GM19397 (cell line): ENCODE results near the gene SF3A1.
A peak's percentile ranks its signal among the peaks of the same experiment; 100 is the strongest.
"Not testable (repeated sequence)": the region's sequence is repeated elsewhere in the genome, so short reads cannot be mapped to it uniquely, and the experiment has no call there.

ENCODE experiments used
- ATAC-seq: cut with Tn5 transposase; IDR thresholded peaks from one replicate; pipeline ENCODE4 v1.9.1; 2021; ENCODE audit warnings: mild to moderate bottlenecking, moderate library complexity; ENCODE audit not compliant: unreplicated experiment

Gene SF3A1

DNA sequence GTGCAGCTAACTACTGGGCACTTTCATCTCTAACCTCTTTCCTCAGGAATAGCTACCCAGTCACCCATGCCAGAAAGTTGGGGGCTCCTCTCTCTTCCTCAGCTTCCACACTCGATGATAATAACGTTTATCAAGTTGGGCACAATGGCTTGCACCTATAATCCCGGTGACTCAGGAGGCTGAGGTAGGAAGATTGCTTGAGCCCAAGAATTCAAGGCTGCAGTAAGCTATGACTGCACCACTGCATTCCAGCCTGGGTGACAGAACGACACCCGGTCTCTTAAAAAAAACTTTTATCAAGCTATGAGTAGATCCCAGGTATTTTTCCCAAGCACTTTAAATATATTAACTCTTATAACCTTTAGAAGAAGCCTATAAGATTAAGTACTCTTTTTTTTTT is 2.0 kb downstream of the SF3A1 start:
- no peak for ATAC-seq

DNA sequence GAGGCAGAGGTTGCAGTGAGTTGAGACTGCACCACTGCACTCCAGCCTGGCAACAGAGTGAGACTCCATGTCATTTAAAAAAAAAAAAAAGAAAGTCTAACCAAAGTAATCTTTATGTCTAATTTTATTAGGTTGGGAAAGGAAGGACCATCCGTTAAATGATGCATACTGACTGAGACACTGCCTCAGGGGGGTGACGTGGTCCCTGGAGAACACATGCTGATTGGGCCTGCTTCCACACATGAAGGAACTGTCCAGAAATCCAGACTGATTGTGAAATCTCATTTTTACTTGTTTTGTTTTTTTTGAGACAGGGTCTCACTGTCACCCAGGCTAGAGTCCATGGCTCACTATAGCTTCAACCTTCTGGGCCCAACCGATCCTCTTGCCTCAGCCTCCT is 5.5 kb downstream of the SF3A1 start:
- no peak for ATAC-seq

DNA sequence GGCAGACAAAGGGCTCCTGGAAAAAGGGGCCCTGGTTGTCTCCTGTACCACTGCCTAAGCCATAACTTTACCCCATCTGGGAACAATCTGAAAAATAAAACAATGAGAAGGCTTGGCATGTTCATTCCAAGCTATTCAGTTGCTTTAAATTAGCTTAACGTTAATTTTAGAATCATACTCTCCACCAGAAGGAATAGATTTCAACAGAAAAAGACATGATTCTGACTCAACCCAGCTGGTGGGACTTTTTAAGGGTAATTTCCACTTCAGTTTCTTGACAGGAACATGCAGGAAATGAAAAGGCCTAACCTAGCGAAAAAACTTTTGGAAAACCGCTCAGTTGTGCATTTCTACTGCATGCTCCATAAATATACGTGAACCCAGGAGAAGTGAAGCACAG is 7.9 kb downstream of the SF3A1 start:
- no peak for ATAC-seq

DNA sequence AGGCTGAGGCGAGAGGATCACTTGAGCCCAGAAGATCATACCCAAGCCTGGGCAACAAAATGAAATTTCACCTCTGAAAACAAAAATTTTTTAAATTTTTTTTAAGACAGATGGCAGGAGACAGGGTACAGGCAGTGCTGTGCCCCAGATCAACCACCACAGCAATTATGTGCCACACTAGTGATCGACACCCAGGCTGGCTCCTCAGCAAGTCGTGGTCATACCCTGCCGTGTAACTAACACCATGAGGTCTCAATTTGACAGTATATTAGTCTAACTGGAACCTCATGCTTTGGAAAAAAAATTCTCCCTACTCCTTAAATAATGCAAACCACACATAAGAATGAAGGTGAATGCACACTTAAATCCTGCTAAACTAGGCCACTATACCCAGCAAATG is 8.3 kb downstream of the SF3A1 start:
- no peak for ATAC-seq

DNA sequence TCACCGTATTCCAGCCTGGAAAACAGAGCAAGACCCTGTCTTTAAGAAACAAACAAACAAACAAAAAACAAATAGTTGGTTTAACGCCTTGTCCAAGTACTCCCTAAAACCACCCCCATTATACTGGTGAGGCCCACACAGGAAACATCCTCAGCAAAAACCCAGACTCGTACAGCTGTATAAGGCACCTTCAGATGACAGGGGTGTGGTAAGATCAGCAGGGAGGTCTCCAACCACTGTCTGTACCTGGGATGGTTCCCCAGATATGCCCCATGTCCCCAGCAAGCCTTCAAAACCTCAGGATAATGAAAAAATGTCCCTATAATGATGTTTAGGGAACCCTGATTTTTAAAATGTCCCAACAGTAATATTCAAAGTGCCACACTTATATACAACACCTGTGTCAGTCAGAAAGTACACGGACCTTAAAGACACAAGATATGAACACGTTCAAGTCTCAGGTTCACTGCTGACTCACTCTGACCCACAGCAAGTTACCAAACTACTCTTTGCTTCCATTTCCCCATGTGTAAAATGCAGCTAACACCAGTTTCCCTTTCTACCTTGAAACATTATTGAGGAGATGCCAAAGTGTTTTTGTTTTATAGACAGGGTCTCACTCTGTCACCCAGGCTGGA is 9.3 kb downstream of the SF3A1 start:
- ATAC-seq = no peak

DNA sequence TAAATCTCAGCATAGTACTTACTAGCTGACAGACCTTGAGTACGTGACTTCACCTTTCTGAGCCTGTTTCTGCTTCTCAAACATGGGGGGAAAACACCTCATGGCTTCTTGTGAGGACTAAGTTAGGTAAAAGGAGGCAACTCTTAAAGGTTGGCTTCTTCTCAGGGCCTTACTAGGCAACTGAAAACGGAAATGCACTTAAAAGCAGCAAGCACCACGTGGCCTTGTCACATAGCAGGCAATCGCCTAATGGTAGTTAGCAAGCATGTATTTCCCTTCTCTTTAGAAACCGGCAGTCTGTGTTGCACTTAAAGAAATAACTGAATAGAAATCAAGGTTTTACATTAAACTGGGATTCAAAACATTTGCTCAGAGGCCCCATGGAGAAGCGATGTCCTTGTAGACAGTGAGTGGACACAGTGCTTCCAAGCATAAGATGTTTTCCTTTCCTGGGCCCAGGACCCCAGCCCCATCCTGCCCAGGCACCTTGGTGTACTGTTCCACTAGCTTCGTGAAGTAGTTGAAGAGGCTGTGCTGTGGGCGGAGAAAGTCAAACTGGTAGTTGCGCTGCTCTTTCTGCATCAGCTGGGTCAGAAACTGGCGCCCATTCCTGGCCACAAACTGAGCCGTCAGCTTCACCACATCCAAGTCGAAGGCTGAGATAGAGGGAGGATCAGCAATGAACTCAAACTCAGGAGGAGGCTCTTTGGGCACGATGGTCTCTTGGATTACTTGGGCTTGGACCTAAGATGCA is 12.1 kb downstream of the SF3A1 start:
- ATAC-seq = no peak

DNA sequence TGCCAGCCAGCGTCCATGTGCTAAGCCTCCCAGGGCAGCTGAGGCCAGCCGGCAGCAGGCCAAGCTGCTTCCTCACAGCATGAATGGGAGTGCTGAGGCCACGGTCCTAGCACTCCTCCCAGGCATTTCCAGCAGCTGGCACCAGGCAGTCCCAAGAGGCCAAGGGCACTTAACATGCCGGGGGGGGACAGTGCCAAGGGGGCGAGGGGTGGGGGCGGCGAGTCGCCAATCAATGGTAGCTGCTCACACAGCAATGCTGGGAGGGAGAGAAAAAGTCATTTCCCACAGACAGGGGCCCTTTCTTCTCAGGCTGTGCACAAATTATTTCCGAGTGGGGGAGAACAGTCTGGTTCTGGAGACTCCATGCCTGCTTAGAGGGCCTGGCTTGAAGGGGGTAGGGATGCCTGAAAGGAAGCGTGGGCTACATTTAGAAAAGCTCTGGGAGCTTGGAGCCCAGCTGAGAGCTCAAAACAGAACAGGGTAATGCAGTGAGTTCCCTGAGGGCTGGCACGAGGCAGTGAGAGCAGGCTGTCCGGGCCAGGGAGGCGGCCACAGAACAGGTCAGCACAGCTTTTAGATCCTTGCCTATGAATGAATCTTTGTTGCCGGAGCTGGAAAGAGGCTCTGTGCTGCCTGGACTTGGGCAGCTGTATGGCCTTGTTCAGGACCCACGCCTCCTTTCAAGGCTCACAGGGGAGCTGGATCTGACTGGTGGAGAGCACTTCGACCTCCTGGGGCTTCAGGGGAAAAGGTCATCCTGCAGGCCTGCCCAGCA is 15.6 kb downstream of the SF3A1 start:
- no peak for ATAC-seq

DNA sequence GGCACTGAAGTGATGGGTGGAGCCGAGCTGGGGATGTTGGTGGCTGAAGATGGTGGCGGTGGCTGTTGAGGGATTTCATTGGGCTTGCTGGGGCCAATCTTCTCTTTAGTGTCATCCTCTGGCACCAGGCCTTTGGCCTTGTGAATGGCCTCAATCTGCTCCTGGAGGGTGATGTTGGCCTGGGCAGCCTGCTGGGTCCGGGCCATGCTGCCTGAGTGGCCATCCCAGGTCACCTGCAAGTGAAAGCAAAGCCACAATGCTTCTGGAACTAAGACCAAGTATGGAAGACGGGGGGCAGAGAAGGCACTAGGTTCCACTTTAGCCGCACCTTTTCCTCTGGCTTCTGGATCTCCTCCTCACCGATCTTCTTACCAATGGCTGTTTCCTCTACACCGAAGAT is 17.9 kb downstream of the SF3A1 start:
- ATAC-seq = no peak

DNA sequence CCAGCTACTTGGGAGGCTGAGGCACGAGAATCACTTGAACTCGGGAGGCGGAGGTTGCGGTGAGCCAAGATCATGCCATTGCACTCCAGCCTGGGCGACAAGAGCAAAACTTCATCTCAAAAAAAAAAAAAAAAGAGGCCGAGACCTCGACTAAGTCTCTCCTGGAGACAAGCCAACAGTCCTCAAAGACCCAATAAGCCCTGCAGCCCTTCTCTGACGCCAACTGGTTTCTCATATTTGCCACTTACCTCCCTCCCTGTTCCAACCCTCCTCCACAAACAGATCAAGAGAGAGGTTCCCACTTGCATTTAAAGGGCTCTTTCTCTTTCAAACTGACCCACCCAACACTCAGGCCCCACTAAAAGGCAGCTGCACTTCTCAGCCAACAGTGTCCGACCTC is 18.4 kb downstream of the SF3A1 start:
- not testable (repeated sequence) for ATAC-seq

DNA sequence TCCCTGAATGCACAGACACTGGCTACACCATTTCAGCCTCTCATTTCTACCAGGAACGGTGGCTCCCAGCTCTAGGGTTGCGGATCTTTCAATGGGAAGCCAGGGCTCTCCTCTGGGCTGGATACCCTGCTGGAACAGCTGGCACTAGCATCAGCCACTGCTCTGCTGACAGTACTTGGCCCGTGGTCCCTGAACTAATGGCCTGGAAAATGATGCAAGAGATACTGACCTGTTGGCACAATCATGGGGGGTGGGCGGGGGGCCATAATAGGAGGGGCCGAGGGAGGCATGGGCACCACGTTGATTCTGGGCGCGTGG is 19.3 kb downstream of the SF3A1 start:
- no peak for ATAC-seq

DNA sequence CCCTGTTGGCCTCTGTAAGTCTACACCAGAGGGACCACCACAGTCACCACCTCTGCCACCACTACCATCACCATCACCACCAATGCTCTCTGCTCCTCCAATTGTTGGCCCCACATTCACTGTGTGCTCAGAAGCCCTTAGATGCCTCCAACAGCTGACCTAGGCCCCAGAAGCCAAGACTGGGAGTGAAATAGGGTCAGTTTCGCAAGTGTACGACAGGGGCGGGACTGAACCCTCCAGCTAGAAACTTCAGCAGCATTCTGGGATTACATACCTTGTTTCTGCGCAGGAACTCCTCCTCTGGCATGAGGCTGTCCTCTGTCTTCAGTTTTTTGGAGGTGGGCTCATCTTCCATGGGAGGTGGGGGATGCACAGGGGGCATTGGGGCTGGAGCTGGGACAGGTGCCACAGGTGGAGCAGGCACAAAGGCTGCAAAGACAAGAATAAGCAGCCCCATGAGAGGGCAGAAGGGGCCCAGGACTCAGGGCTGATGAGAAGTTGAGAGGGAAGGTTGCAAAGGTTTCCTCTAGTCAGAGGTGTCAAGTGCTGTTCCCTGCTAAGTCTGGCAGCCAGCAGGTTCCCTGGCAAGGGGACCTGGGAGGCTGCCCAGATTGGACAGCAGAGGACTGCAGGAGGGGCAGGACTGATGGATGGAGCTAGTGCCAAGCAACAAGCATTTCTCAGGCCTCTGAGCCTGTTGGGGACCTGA is 19.8 kb downstream of the SF3A1 start:
- ATAC-seq = no peak

DNA sequence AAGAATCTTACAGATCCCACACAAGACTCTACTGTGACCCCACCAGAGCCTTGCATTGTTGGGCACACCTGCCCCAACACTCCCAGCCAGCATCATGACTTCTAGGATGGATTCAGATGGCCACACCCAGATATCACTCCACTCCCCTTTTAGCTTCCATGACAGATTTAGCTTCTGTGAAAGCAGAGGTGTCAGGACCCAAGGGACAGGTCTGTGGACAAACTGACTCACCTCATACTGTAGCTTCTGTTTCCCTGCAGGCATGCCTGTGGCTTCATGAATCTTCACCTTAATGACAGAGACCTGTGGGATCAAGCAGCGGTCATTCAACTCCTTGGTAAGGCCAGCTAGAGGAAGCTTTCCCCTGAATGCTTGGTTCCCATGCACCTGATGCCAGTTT is 21.5 kb downstream of the SF3A1 start:
- no peak for ATAC-seq

DNA sequence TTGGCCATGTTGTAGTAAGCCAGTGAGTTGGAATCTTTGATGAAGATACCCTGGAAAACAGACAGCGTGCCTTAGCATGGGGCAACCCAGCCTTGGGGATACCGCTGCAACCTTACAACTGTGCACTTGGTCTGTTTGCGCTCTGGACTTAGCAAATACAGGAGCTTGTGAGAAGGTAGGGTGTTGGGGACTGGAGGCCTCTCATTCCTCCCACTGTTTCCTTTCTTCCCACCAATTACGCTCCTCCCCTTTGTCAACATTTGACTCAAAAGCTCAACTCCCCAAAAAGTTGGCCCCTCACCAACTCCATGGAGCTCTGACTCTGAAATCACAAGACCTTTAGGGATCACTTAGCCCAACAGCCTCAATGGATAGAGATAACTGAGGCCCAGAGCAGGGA is 22.0 kb downstream of the SF3A1 start:
- ATAC-seq = no peak

DNA sequence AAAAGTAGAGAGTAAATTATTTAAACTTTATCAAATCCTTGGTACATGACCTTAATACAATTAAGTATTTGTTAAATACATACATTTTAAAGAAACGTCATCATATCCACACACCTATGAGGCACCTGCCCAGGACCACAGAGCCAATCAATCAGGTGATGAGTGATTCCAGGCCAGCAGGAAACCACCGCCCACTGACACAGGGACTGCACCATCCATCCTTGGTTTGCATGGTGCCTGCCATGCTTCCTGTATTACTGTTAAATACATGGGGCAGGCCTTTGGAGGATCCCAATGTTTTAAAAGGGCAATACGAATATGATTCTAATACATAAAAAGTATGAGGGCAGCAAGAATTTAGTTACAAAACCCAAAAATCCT is 23.0 kb downstream of the SF3A1 start:
- no peak for ATAC-seq

DNA sequence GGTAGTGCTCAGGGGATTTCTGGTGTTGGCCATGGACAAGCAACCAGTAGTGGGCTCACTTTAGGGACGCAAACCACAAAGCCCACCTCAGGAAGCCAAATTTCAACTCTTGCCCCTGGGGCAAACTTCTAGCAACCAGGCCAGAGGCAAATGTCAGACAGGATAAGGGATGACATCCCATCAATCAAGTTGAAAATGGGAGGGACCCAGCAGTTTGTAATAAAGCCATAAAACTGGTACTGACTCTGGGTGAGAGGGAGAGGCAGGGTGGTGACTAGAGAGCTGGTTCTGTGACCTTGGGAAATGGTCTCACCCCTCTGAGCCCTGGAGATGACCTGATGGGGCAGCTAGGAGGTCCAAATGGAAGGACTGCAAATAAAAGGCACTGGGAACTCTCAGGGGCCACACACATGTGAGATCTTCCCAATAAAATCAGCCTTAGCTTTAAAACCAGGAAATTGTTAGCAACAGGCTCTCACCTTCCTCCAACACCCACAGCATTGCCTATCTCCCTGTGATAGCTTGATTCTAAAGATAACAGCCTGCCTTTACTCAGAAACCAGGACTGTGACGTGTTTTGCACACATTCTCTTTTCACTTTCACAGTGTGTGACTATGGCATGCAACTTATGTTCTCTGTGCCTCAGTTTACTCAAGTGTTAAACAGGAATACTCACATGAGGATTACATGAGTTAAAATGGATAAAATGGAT is 23.5 kb downstream of the SF3A1 start:
- no peak for ATAC-seq

DNA sequence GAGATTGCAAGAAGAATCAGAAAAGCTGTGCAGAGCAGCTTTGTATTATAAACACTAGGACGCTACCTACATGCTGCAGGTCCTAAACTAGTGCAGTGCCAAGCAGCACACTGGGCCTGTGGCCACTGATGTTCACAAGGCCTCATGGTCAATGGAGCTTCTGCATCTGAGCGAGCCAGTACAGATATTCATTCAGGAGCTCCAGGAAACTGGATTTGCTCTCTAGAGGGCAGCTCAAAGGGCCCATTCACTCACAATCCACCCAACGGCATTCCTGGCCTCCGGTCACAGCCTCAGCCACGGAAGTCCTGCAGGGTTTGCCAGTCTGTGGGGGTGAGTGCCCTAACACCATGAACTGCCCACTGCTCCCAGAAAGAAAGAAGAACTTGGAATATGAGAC is 24.1 kb downstream of the SF3A1 start:
- ATAC-seq = no peak

DNA sequence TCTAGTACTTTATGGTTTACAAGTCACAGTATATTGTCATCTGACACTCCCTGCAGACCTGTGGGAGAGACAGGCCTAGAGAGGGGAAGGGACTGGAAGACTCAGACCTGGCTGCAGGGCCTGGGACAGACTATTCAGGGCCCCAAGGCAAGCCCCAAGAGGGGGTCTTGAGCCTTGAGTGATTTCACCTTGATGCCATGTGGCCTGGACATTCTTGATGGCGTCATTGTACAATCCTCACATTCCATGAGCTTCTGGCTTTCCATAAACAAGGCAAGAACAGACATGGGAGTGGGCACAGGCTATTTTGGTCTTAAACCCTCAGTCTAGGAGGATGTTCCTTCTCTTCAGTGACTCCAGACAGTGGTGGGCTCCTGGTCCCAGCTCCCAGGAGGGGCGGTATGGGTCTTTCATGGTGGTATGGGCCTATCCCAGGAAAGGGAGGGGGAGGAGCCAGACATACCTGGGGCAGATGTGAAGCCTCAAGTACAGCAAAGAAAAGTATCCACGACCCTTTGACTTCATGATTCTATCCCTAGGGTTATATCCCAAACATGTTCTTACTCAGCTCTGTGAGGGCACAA is 28.1 kb downstream of the SF3A1 start:
- ATAC-seq = no peak

DNA sequence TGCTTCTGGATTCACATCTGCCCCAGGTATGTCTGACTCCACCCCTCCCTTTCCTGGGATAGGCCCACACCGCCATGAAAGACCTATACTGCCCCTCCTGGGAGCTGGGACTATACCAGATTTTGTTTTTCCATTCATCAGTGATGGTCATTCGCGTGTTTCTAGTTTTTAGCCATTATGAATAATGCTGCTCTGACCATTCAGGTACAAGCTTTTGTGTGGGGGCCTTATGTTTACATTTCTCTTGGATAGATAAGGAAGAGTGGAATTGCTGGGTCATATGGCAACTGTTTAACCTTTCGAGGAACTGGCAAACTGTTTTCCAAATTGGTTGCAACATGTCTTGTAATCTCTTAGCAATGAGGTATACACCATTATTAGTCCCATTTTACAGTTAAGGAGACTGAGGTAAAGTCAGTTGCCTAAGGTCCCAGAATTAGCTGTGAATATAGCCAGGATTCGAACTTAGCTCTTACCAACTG is 28.8 kb downstream of the SF3A1 start:
- no peak for ATAC-seq

DNA sequence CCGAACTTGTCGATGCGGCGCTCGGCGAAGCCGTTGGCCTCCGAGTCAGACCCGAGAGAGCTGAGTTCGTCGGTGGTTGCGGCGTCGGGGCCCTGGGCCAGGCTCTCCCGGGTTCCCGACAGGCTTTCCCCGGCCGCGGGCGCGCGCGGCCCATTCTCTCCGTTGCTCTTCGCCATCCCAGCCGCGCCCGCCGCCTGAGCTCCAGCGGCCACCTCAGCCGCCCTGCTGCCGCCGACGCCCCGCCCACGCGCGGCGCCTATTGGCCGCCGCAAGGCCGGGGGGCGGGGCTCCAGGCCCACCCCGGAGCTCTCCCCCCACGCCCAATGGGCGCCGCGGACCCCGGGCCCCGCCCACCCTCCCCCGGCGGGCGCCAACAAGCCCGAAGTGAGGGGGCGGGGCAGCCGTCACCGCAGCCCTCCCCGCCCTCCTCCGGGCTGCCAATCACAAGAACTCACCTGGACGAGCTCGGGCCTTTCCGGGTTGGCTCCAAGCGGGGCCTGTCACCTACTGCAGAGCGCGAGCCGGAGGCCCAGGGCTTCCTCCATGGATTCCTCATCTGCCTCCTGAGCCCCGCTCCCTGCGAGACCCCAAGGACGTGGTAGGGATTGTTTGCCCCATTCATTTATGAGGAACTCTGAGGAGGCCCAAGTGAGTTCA is 29.9 kb downstream of the SF3A1 start, which contains the start of gene TBC1D10A:
Gene TBC1D10A (minus strand): TSS at position 236 of the 657 bp plus-strand sequence. CDS start 60 bp downstream, at position 176.
- ATAC-seq = peak; percentile 86

DNA sequence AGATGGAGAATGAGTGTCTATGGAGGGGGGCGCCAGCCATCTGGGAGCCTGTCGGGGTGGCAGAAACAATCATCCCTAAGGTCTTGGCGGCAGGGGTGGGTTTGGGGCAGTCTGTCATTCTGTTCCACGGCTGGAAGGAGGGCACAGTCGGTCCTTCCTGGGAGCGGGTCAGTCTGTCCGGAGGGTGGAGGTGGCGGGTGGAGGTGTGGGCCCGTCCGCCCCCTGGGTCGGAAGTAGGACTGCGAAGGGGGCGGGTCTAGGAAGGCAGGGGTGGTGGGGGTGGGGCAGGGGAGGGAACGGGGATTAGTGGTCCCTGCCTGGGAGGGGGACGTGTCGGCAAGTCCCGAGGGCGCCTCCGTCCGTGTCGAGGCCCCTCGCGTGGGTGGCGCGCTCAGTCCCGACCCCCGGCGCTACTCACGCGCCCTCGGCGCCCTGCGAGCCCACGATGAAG is 30.4 kb downstream of the SF3A1 start:
- peak; percentile 27 for ATAC-seq
